ENCODE measurements around the gene TMEM181.

DNA sequence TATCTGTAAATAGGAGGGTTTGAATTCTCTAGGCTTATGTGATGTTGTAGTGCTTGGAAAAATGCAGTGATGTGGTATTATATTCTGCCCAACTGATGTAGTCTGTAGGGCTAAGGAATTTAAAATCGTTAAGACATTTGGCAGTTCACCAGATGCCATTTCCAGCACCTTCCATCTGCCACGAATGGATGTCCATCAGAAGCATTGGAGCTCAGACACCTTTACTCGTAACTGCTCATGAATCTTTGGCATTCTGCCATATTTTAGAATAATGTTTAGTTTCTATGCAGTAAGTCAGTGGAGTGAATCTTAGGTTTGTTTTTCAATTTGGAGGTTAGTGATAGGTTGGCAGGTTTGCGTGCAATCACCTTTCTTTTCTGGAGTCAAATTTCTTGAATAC, 87.6 kb downstream of the TMEM181 start:
- TF ChIP-seq, protein P1, sequence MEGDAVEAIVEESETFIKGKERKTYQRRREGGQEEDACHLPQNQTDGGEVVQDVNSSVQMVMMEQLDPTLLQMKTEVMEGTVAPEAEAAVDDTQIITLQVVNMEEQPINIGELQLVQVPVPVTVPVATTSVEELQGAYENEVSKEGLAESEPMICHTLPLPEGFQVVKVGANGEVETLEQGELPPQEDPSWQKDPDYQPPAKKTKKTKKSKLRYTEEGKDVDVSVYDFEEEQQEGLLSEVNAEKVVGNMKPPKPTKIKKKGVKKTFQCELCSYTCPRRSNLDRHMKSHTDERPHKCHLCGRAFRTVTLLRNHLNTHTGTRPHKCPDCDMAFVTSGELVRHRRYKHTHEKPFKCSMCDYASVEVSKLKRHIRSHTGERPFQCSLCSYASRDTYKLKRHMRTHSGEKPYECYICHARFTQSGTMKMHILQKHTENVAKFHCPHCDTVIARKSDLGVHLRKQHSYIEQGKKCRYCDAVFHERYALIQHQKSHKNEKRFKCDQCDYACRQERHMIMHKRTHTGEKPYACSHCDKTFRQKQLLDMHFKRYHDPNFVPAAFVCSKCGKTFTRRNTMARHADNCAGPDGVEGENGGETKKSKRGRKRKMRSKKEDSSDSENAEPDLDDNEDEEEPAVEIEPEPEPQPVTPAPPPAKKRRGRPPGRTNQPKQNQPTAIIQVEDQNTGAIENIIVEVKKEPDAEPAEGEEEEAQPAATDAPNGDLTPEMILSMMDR (conservative IDR thresholded peaks at IDR 0.05 in 1 of 2, IDR thresholded peaks at IDR 0.05 in 1 of 2; ENCODE audit: low read depth in 1 of 2, low read length in 2 of 2) = no peak
- no peak for TF ChIP-seq EZH2 (IDR thresholded peaks at IDR 0.05; ENCODE audit: low read length, missing control alignments)

Measured in fibroblast of lung (primary cell).